Neural progenitor cell (in vitro differentiated cells): ENCODE results near the gene CARD11. TPM values are rescaled to one million over a fixed set of nuclear protein-coding genes. Genes with fewer than 3 reads are reported as not detected.

ENCODE experiments used
- DNase-seq: peaks from one replicate; pipeline ENCODE4 v3.0.0-alpha.2; 2016; ENCODE audit warnings: low spot score
- H2AFZ ChIP-seq: fragments of 200-600 bp; sonication (generic); replicated peaks from 2 replicates; pipeline ENCODE4 v1.6.1; 2016; ENCODE audit warnings: antibody characterized with exemption
- H3F3A ChIP-seq: fragments of 200-600 bp; sonication (generic); 2 replicates; pipeline ENCODE4 v1.6.1; 2016; ENCODE audit warnings: antibody characterized with exemption, low read depth
- H3K27ac ChIP-seq: fragments of 200-600 bp; sonication (generic); 2 replicates; pipeline ENCODE4 v1.5.1; 2016; ENCODE audit warnings: mild to moderate bottlenecking
- H3K27me3 ChIP-seq: fragments of 200-600 bp; sonication (generic); 2 replicates; pipeline ENCODE4 v1.6.1; 2016; ENCODE audit warnings: mild to moderate bottlenecking, moderate library complexity
- H3K36me3 ChIP-seq: fragments of 200-600 bp; sonication (generic); 2 replicates; pipeline ENCODE4 v1.5.1; 2016
- H3K4me1 ChIP-seq: fragments of 200-600 bp; sonication (generic); 2 replicates; pipeline ENCODE4 v1.6.1; 2016; ENCODE audit warnings: mixed run types
- H3K4me2 ChIP-seq: fragments of 200-600 bp; sonication (generic); 2 replicates; pipeline ENCODE4 v1.6.1; 2016
- H3K4me3 ChIP-seq: fragments of 200-600 bp; sonication (generic); 2 replicates; pipeline ENCODE4 v1.5.1; 2016
- H3K79me2 ChIP-seq: fragments of 200-600 bp; sonication (generic); 2 replicates; pipeline ENCODE4 v1.6.1; 2016; ENCODE audit warnings: low read depth
- H3K9ac ChIP-seq: fragments of 200-600 bp; sonication (generic); 2 replicates; pipeline ENCODE4 v1.6.1; 2016
- H3K9me3 ChIP-seq: fragments of 200-600 bp; sonication (generic); 2 replicates; pipeline ENCODE4 v1.5.1; 2016; ENCODE audit warnings: low read depth
- H4K20me1 ChIP-seq: fragments of 200-600 bp; sonication (generic); 2 replicates; pipeline ENCODE4 v1.6.1; 2016; ENCODE audit warnings: low read depth
- H3K27ac Mint-ChIP-seq: 3 replicates; pipeline ENCODE4 v1.8.0; 2021; ENCODE audit warnings: mixed read lengths
- H3K27me3 Mint-ChIP-seq: 2 replicates; pipeline ENCODE4 v1.8.0; 2022; ENCODE audit warnings: low read depth, mild to moderate bottlenecking, inconsistent platforms, moderate library complexity, mixed read lengths; ENCODE audit not compliant: insufficient read depth
- H3K36me3 Mint-ChIP-seq: 3 replicates; pipeline ENCODE4 v1.8.0; 2021; ENCODE audit warnings: mixed read lengths
- H3K4me1 Mint-ChIP-seq: 3 replicates; pipeline ENCODE4 v1.8.0; 2021; ENCODE audit warnings: mixed read lengths
- H3K4me3 Mint-ChIP-seq: 3 replicates; pipeline ENCODE4 v1.8.0; 2021; ENCODE audit warnings: mild to moderate bottlenecking, moderate library complexity, mixed read lengths
- H3K9me3 Mint-ChIP-seq: 3 replicates; pipeline ENCODE4 v1.8.0; 2020; ENCODE audit warnings: mixed read lengths
- EZH2 ChIP-seq: fragments of 200-600 bp; sonication (generic); IDR thresholded peaks from 2 replicates; pipeline ENCODE4 v1.6.1; 2017; ENCODE audit warnings: antibody characterized with exemption, mild to moderate bottlenecking, moderate library complexity
- EZH2phosphoT487 ChIP-seq: fragments of 200-600 bp; sonication (generic); IDR thresholded peaks from 2 replicates; pipeline ENCODE4 v1.6.1; 2017; ENCODE audit warnings: antibody characterized with exemption
- total RNA-seq: library from RNA; depleted of rRNA; stranded (reverse); fragments of >200 nt; gene quantifications from 2 replicates; pipeline ENCODE4 v1.2.3, GENCODE V29; 2015; ENCODE audit warnings: low replicate concordance
- TF ChIP-seq, protein P1 (sequence below): fragments of 200-600 bp; sonication (generic); IDR thresholded peaks from 2 replicates; pipeline ENCODE4 v1.5.1; 2017; ENCODE audit warnings: antibody characterized with exemption, mild to moderate bottlenecking

The CARD11 gene
- total RNA-seq, 1 donor from 2014 or later, result 0.75 TPM

DNA sequence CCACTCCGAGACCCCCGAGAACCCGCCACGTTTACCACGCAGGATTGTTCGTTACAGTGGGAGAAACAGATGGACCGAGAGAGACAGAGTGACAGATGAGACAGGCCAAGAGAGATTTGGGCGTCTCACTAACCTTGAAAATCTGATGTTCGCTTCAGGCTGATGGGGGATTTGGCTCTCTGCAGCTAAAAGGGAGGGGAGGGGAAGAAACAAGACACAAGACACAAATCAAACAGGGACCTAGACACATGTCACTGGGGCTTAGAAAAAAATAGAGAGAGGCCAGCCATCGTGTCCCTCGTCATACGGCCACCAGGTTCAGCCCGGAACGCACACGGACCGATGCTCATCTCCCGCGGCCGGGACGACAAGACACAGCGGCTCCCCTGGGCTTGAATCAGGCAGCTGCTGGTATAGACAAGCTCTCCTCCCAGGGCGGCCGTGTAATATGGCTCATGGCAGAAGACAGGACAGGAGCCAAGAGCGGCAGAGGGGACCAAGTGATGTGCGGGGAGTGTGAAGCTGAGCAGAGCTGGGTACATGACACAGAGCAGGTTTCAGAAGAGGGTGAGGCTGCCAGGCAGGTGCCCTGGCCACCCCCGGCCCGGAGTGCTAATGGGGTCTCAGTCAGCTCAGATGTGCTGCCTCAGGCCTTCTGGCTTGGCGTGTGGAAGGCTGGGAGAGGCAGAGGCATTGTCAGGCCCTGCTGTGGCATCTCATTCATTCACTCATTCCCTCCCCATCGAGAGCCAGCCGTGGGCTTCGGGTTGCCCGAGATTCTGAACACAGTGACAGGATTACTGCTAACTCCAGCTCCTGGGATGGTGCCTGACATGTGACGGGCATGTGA is 111.0 kb downstream of the CARD11 start:
- H3K36me3 Mint-ChIP-seq, result no peaks in the 10 kb centered on the region
- Histone ChIP-seq H3K79me2 (no peaks in the 10 kb centered on the region), H3K4me1 (no peaks in the 10 kb centered on the region), H3K27me3 (no peaks in the 10 kb centered on the region), H4K20me1 (no peaks in the 10 kb centered on the region), H3K9ac (no peak overlapping the region), H3K4me3 (no peak overlapping the region), H3F3A (no peaks in the 10 kb centered on the region), H3K36me3 (no peaks in the 10 kb centered on the region), H3K9me3 (no peaks in the 10 kb centered on the region), H3K4me2 (no peak overlapping the region), H3K27ac (no peak overlapping the region), H2AFZ (no peak overlapping the region)
- peaks cover 17% of the 10 kb centered on the region for H3K27me3 Mint-ChIP-seq
- no peak overlapping the region for H3K27ac Mint-ChIP-seq
- no peaks in the 10 kb centered on the region for H3K9me3 Mint-ChIP-seq
- H3K4me1 Mint-ChIP-seq, result peaks cover 7% of the 10 kb centered on the region
- H3K4me3 Mint-ChIP-seq, result no peak overlapping the region
- TF ChIP-seq, protein P1, sequence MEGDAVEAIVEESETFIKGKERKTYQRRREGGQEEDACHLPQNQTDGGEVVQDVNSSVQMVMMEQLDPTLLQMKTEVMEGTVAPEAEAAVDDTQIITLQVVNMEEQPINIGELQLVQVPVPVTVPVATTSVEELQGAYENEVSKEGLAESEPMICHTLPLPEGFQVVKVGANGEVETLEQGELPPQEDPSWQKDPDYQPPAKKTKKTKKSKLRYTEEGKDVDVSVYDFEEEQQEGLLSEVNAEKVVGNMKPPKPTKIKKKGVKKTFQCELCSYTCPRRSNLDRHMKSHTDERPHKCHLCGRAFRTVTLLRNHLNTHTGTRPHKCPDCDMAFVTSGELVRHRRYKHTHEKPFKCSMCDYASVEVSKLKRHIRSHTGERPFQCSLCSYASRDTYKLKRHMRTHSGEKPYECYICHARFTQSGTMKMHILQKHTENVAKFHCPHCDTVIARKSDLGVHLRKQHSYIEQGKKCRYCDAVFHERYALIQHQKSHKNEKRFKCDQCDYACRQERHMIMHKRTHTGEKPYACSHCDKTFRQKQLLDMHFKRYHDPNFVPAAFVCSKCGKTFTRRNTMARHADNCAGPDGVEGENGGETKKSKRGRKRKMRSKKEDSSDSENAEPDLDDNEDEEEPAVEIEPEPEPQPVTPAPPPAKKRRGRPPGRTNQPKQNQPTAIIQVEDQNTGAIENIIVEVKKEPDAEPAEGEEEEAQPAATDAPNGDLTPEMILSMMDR, result no peak
- TF ChIP-seq EZH2phosphoT487 (no peak), EZH2 (no peak)
- no peak for DNase-seq

- no peak overlapping the region for H3K4me2 ChIP-seq
- H4K20me1 ChIP-seq, result no peaks in the 10 kb centered on the region
- H3K36me3 ChIP-seq, result no peaks in the 10 kb centered on the region
- no peak overlapping the region for H3K4me3 ChIP-seq
- H3K9ac ChIP-seq, result no peak overlapping the region
- H3K9me3 ChIP-seq, result no peaks in the 10 kb centered on the region
- H3F3A ChIP-seq, result no peaks in the 10 kb centered on the region
- no peak overlapping the region for H3K27ac ChIP-seq
- no peak for DNase-seq
- no peaks in the 10 kb centered on the region for H3K79me2 ChIP-seq
- no peaks in the 10 kb centered on the region for H3K9me3 Mint-ChIP-seq
- no peak overlapping the region for H2AFZ ChIP-seq
- H3K36me3 Mint-ChIP-seq, result no peaks in the 10 kb centered on the region
- H3K27me3 Mint-ChIP-seq, result peaks cover 11% of the 10 kb centered on the region
- no peak overlapping the region for H3K27ac Mint-ChIP-seq
- TF ChIP-seq, protein P1, result no peak
- TF ChIP-seq EZH2, result no peak
- TF ChIP-seq EZH2phosphoT487, result no peak
- no peak overlapping the region for H3K4me3 Mint-ChIP-seq
- no peaks in the 10 kb centered on the region for H3K27me3 ChIP-seq
- H3K4me1 Mint-ChIP-seq, result peaks cover 12% of the 10 kb centered on the region
- no peaks in the 10 kb centered on the region for H3K4me1 ChIP-seq
These were observed 112.6 kb downstream of the CARD11 start for GRCh38 chr7:2931034-2931415.

- no peaks in the 10 kb centered on the region for H4K20me1 ChIP-seq
- H3K27me3 ChIP-seq, result no peaks in the 10 kb centered on the region
- H3K27ac ChIP-seq, result no peak overlapping the region
- no peak overlapping the region for H3K4me3 Mint-ChIP-seq
- no peak overlapping the region for H3K4me2 ChIP-seq
- H3K9ac ChIP-seq, result no peak overlapping the region
- H2AFZ ChIP-seq, result no peak overlapping the region
- H3K27ac Mint-ChIP-seq, result no peak overlapping the region
- no peaks in the 10 kb centered on the region for H3K9me3 ChIP-seq
- no peaks in the 10 kb centered on the region for H3F3A ChIP-seq
- H3K4me1 ChIP-seq, result no peaks in the 10 kb centered on the region
- no peaks in the 10 kb centered on the region for H3K9me3 Mint-ChIP-seq
- TF ChIP-seq, protein P1, result no peak
- TF ChIP-seq EZH2 (no peak), EZH2phosphoT487 (no peak)
- peaks cover 13% of the 10 kb centered on the region for H3K27me3 Mint-ChIP-seq
- no peaks in the 10 kb centered on the region for H3K36me3 ChIP-seq
- no peak for DNase-seq
- H3K4me3 ChIP-seq, result no peak overlapping the region
- H3K4me1 Mint-ChIP-seq, result peaks cover 12% of the 10 kb centered on the region
- H3K36me3 Mint-ChIP-seq, result no peaks in the 10 kb centered on the region
- no peaks in the 10 kb centered on the region for H3K79me2 ChIP-seq
These were observed 113.2 kb downstream of the CARD11 start for GRCh38 chr7:2930310-2931033.
